ENCODE data around the gene ZNF780B. TPM values are rescaled to one million over a fixed set of nuclear protein-coding genes. Genes with fewer than 3 reads are reported as not detected.

ZNF780B gene
- total and polyA plus RNA-seq, 2 donors (not counting 3 experiments of a cell fraction or from before 2014, with no cell fraction given): 2.6 to 13.5 TPM

GRCh38 chr19:40033989-40034560 lies 22.0 kb downstream of the ZNF780B start:
- Histone ChIP-seq H3K27ac (ENCODE audit: insufficient read depth, low read depth, low read length) (no peak overlapping the region), H3K9me3 (replicated peaks; ENCODE audit: control insufficient read depth, insufficient read depth, low read length) (peaks cover 35% of the 10 kb centered on the region), H3K79me2 (ENCODE audit: control insufficient read depth, insufficient read depth, low read length) (no peaks in the 10 kb centered on the region), H4K20me1 (replicated peaks; ENCODE audit: control insufficient read depth, extremely low read depth, insufficient read depth, low read length) (no peaks in the 10 kb centered on the region), H3K27me3 (ENCODE audit: control insufficient read depth in 2 of 2, insufficient read depth in 2 of 2, low read length in 2 of 2) (no peaks in the 10 kb centered on the region), H2AFZ (ENCODE audit: low read depth, low read length) (no peak overlapping the region), H3K4me3 (replicated peaks in 1 of 3; ENCODE audit: insufficient read depth in 1 of 3, low read depth in 1 of 3, low read length in 3 of 3) (no peak overlapping the region), H3K36me3 (ENCODE audit: control insufficient read depth in 2 of 2, extremely low read depth in 1 of 2, insufficient read depth in 2 of 2, low read length in 2 of 2) (no peaks in the 10 kb centered on the region), H3K9me1 (replicated peaks; ENCODE audit: control insufficient read depth, extremely low read depth, insufficient read depth, low read length) (no peaks in the 10 kb centered on the region), H3K4me2 (ENCODE audit: insufficient read depth, low read length) (no peak overlapping the region), H3K4me1 (ENCODE audit: control insufficient read depth, extremely low read depth, insufficient read depth, low read length) (no peaks in the 10 kb centered on the region), H3K9ac (replicated peaks; ENCODE audit: extremely low read depth, insufficient read depth, low read length) (no peak overlapping the region)
- POLR2A ChIA-PET: no interaction called here
- no peak for TF ChIP-seq POLR2A (IDR thresholded peaks at IDR 0.05; ENCODE audit: low read depth, low read length)
- no peak for TF ChIP-seq CTCF (IDR thresholded peaks at IDR 0.05; ENCODE audit: extremely low read depth in 1 of 2, insufficient read depth in 1 of 2, low read depth in 1 of 2, low read length in 2 of 2)
- no peak for TF ChIP-seq POLR2AphosphoS5 (IDR thresholded peaks at IDR 0.05; ENCODE audit: insufficient read depth, low read depth, low read length)
- no peak for TF ChIP-seq FOS (IDR thresholded peaks at IDR 0.05; ENCODE audit: borderline replicate concordance, insufficient read depth, low read length)
- no peak for TF ChIP-seq JUN (IDR thresholded peaks at IDR 0.05; ENCODE audit: borderline replicate concordance, insufficient read depth, insufficient read length, low read depth)
- no peak for TF ChIP-seq GATA2 (IDR thresholded peaks at IDR 0.05; ENCODE audit: insufficient read depth, insufficient read length, low read depth, low read length)
- no peak for TF ChIP-seq EZH2 (IDR thresholded peaks at IDR 0.05; ENCODE audit: borderline replicate concordance, low read depth, low read length, severe bottlenecking)
- no peak for TF ChIP-seq MYC (IDR thresholded peaks at IDR 0.05; ENCODE audit: low read depth, low read length)
- TF ChIP-seq MAX (IDR thresholded peaks at IDR 0.05; ENCODE audit: insufficient read depth, insufficient read length): no peak
- dilution Hi-C loops (cut with MboI; ENCODE audit: extremely low pct_ligation_motif_present, low sequenced_read_pairs) (no loop called here), intact Hi-C loops (cut with micrococcal nuclease) (no loop called here)
- BruUV-seq (replicated peaks): no TSS peak
- CTCF ChIA-PET: no interaction called here
- FAIRE-seq (no peak), DNase-seq (ENCODE audit: low read depth, low spot score) (no peak)
